HepG2 (cell line): ENCODE data around the gene OBP2B. TPM values are rescaled to one million over a fixed set of nuclear protein-coding genes. Genes with fewer than 3 reads are reported as not detected.

Experiments
- ATAC-seq: fragments of 200-7000 bp; cut with Tn5 transposase; 3 replicates; pipeline ENCODE4 v1.9.1; 2020; ENCODE audit warnings: mild to moderate bottlenecking, moderate library complexity
- BruUV-seq: library from RNA; stranded (reverse); fragments of 400-500 nt; replicated peaks from 2 replicates; lab custom pipeline; 2021; lab: Mats Ljungman, UMichigan
- CTCF ChIA-PET: fragments of 300-600 bp; formaldehyde crosslinking; extraction: SDS; loops from one replicate; lab custom pipeline; 2021; ENCODE audit warnings: low total read pairs, inconsistent platforms, low intra/inter-chr PET ratio; lab: Yijun Ruan, JAX
- POLR2A ChIA-PET: fragments of 350-600 bp; sonication (Branson Sonifier 250); formaldehyde crosslinking; loops from one replicate; lab custom pipeline; 2020; ENCODE audit warnings: antibody characterized with exemption, inconsistent platforms; lab: Yijun Ruan, JAX
- DNase-seq: peaks from one replicate; pipeline ENCODE4 v3.0.0-alpha.2; 2015; ENCODE audit warnings: low spot score
- FAIRE-seq: peaks from 3 replicates; lab custom pipeline; 2011; peaks lifted over from hg19 to GRCh38; lab: Jason Lieb, UNC
- H2AFZ ChIP-seq: one replicate; pipeline ENCODE4 v1.6.1; 2011; ENCODE audit warnings: low read length, inconsistent platforms
- H3K27ac ChIP-seq: fragments of 300-600 bp; 3 replicates; pipeline ENCODE4 v1.8.0; 2011; ENCODE audit warnings: mixed run types, mild to moderate bottlenecking, mixed read lengths, low read length, inconsistent platforms; ENCODE audit not compliant: insufficient read depth; ENCODE audit errors: extremely low read length
- H3K27me3 ChIP-seq, 2 experiments: fragments of 200-600 bp in 1 of 2; 2 replicates in 1 of 2; 3 replicates in 1 of 2; pipeline versions ENCODE4 v1.6.0 to v1.8.0; 2011; ENCODE audit warnings: low read length in 2 of 2, mild to moderate bottlenecking in 2 of 2, moderate library complexity in 2 of 2, inconsistent platforms in 1 of 2; ENCODE audit not compliant: insufficient read depth in 2 of 2, control insufficient read depth in 1 of 2
- H3K36me3 ChIP-seq, 2 experiments: fragments of 200-600 bp in 1 of 2; replicated peaks in 1 of 2; 2 replicates in 1 of 2; 3 replicates in 1 of 2; pipeline versions ENCODE4 v1.5.1 to v1.8.0; 2011; ENCODE audit warnings: low read length in 2 of 2, inconsistent platforms in 1 of 2; ENCODE audit not compliant: insufficient read depth in 2 of 2, control insufficient read depth in 1 of 2
- H3K4me1 ChIP-seq: 2 replicates; pipeline ENCODE4 v1.5.1; 2012; ENCODE audit warnings: low read length, inconsistent platforms; ENCODE audit not compliant: insufficient read depth
- H3K4me2 ChIP-seq: 2 replicates; pipeline ENCODE4 v1.6.0; 2011; ENCODE audit warnings: low read depth, low read length, inconsistent platforms
- H3K4me3 ChIP-seq, 3 experiments: fragments of 200-600 bp in 1 of 3; sonication (generic), shearing (Covaris generic) in 1 of 3; replicated peaks in 1 of 3; 2 replicates each; pipeline ENCODE4 v1.5.1; 2011 to 2016; ENCODE audit warnings: low read length in 3 of 3, inconsistent platforms in 2 of 3, low read depth in 2 of 3, mild to moderate bottlenecking in 2 of 3, control low read depth in 1 of 3, mixed read lengths in 1 of 3; ENCODE audit not compliant: insufficient read depth in 1 of 3
- H3K79me2 ChIP-seq: one replicate; pipeline ENCODE4 v1.6.1; 2011; ENCODE audit warnings: low read length, inconsistent platforms; ENCODE audit not compliant: insufficient read depth
- H3K9ac ChIP-seq: 2 replicates; pipeline ENCODE4 v1.6.0; 2011; ENCODE audit warnings: mild to moderate bottlenecking, low read depth, low read length, inconsistent platforms; ENCODE audit not compliant: insufficient read depth
- H3K9me3 ChIP-seq: 2 replicates; pipeline ENCODE4 v1.5.1; 2012; ENCODE audit warnings: mild to moderate bottlenecking, low read length
- H4K20me1 ChIP-seq: 2 replicates; pipeline ENCODE4 v1.6.0; 2011; ENCODE audit warnings: inconsistent platforms, mild to moderate bottlenecking, low read length, moderate library complexity; ENCODE audit not compliant: insufficient read depth
- ATF5 ChIP-seq: sonication (generic); formaldehyde crosslinking; IDR thresholded peaks from 2 replicates; pipeline ENCODE4 v1.4.0; 2020; ENCODE audit warnings: mild to moderate bottlenecking, low read depth, missing genetic modification reagents
- CEBPZ ChIP-seq: IDR thresholded peaks from 2 replicates; pipeline ENCODE4 v1.6.1; 2012; ENCODE audit warnings: low read length, improper control_type of control experiment
- ERF ChIP-seq: IDR thresholded peaks from 2 replicates; pipeline ENCODE4 v1.6.1; 2018; ENCODE audit warnings: missing biosample characterization, missing genetic modification reagents
- ESRRA ChIP-seq: sonication (generic); formaldehyde crosslinking; IDR thresholded peaks from 2 replicates; pipeline ENCODE4 v1.5.1; 2020; ENCODE audit warnings: mild to moderate bottlenecking, low read depth, missing genetic modification reagents
- MLLT10 ChIP-seq: sonication (generic); formaldehyde crosslinking; IDR thresholded peaks from 2 replicates; pipeline ENCODE4 v1.4.0; 2020; ENCODE audit warnings: missing genetic modification reagents
- SIX4 ChIP-seq: sonication (generic); formaldehyde crosslinking; IDR thresholded peaks from 2 replicates; pipeline ENCODE4 v1.4.0; 2020; ENCODE audit warnings: missing genetic modification reagents
- SMYD3 ChIP-seq: sonication (generic); formaldehyde crosslinking; IDR thresholded peaks from 2 replicates; pipeline ENCODE4 v1.8.1; 2023; ENCODE audit warnings: mild to moderate bottlenecking, missing genetic modification reagents
- TOE1 ChIP-seq: sonication (generic); formaldehyde crosslinking; IDR thresholded peaks from 2 replicates; pipeline ENCODE4 v1.4.0; 2020; ENCODE audit warnings: mild to moderate bottlenecking, missing genetic modification reagents
- ZBTB1 ChIP-seq: sonication (generic); formaldehyde crosslinking; IDR thresholded peaks from 2 replicates; pipeline ENCODE4 v1.4.0; 2020; ENCODE audit warnings: missing genetic modification reagents, borderline replicate concordance
- ZC3H13 ChIP-seq: sonication (generic); formaldehyde crosslinking; IDR thresholded peaks from 2 replicates; pipeline ENCODE4 v1.8.1; 2023; ENCODE audit warnings: mild to moderate bottlenecking, missing genetic modification reagents, moderate library complexity
- ZNF317 ChIP-seq: sonication (generic); formaldehyde crosslinking; IDR thresholded peaks from 2 replicates; pipeline ENCODE4 v1.5.0; 2020; ENCODE audit warnings: mild to moderate bottlenecking, missing genetic modification reagents
- ZNF709 ChIP-seq: sonication (generic); formaldehyde crosslinking; IDR thresholded peaks from 2 replicates; pipeline ENCODE4 v1.5.0; 2020; ENCODE audit warnings: mild to moderate bottlenecking, missing genetic modification reagents
- ZNF713 ChIP-seq: sonication (generic); formaldehyde crosslinking; IDR thresholded peaks from 2 replicates; pipeline ENCODE4 v1.4.0; 2020; ENCODE audit warnings: mild to moderate bottlenecking, missing genetic modification reagents
- ZNF766 ChIP-seq: sonication (generic); formaldehyde crosslinking; IDR thresholded peaks from 2 replicates; pipeline ENCODE4 v1.5.0; 2020; ENCODE audit warnings: missing genetic modification reagents, borderline replicate concordance
- ZXDC ChIP-seq: sonication (generic); formaldehyde crosslinking; IDR thresholded peaks from 2 replicates; pipeline ENCODE4 v1.5.0; 2020; ENCODE audit warnings: mild to moderate bottlenecking, missing genetic modification reagents
- WGBS: methylation state at CpG from one replicate; pipeline ENCODE4 v1.1.6; 2017; ENCODE audit warnings: low lambda C conversion rate; 5-methylcytosine and 5-hydroxymethylcytosine counted together
- in situ Hi-C: cut with HindIII; loops from 2 replicates; pipeline ENCODE4 v1.10.0; 2017; ENCODE audit warnings: low pct_unique_long_range_greater_than_20kb; ENCODE audit not compliant: extremely low pct_ligation_motif_present
- intact Hi-C: fragments of 100-400 bp; cut with micrococcal nuclease; formaldehyde crosslinking; loops from one replicate; pipeline ENCODE4 v1.10.0; 2022; ENCODE audit not compliant: unreplicated experiment
- polyA plus RNA-seq, 8 experiments: library from polyadenylated mRNA; depleted of rRNA in 3 of 8; stranded (reverse) in 7 of 8; unstranded in 1 of 8; fragments of >200 nt; fragmentation: Illumina TruSeq in 4 of 8; extraction: Trizol in 4 of 8; gene quantifications; 2 replicates each; pipeline versions ENCODE4 v1.2.1 to v1.2.3, GENCODE V29; 2011 to 2016; ENCODE audit warnings: low read depth in 4 of 8, missing spikeins in 1 of 8, mixed read lengths in 1 of 8; ENCODE audit not compliant: insufficient read depth in 1 of 8
- total RNA-seq, 5 experiments: library from RNA; depleted of rRNA; stranded (reverse); fragments of >200 nt; fragmentation: Illumina TruSeq; extraction: Trizol; gene quantifications; 2 replicates each; pipeline ENCODE4 v1.2.3, GENCODE V29; 2016; ENCODE audit warnings: low read depth in 1 of 5

OBP2B gene
- total and polyA plus RNA-seq, 2 of the 13 experiments (the other 11 are each of a cell fraction or from before 2014, with no cell fraction given): not detected

- intact Hi-C loops: no loop called here
Measured at GRCh38 chr9:133255371-133256135, 46.5 kb upstream of the OBP2B start.

More at GRCh38 chr9:133255371-133256135, 46.5 kb upstream of the OBP2B start:
- Histone ChIP-seq H4K20me1 (no peaks in the 10 kb centered on the region), H3K4me3 (no peak overlapping the region), H3K36me3 (no peaks in the 10 kb centered on the region), H3K9me3 (no peaks in the 10 kb centered on the region; the same call in 1 of the 2 replicates), H3K4me1 (peaks cover 15% of the 10 kb centered on the region), H2AFZ (no peak overlapping the region), H3K27me3 (peaks cover 2 to 11% of the 10 kb centered on the region in 2 experiments; a peak in 2 of 5 replicates), H3K27ac (no peak overlapping the region), H3K9ac (no peak overlapping the region), H3K4me2 (no peak overlapping the region), H3K79me2 (no peaks in the 10 kb centered on the region)
- DNase-seq: no peak
- ChIA-PET POLR2A (no interaction called here), CTCF (no interaction called here)
- no peak for ATAC-seq
- FAIRE-seq: no peak
- in situ Hi-C loops: no loop called here
- no TSS peak for BruUV-seq
- WGBS: 75% methylated on average over 14 of the region's 42 CpGs
- no peak for TF ChIP-seq TOE1
- TF ChIP-seq ZNF317 (CRISPR knock-in tag): no peak
- TF ChIP-seq ZNF766 (CRISPR knock-in tag): no peak
- TF ChIP-seq ERF (CRISPR knock-in tag): no peak
- no peak for TF ChIP-seq MLLT10
- no peak for TF ChIP-seq ZNF709 (CRISPR knock-in tag)
- TF ChIP-seq ZNF713: no peak
- no peak for TF ChIP-seq ZBTB1 (CRISPR knock-in tag)
- no peak for TF ChIP-seq CEBPZ
- no peak for TF ChIP-seq ZC3H13 (CRISPR knock-in tag)
- TF ChIP-seq SIX4 (CRISPR knock-in tag): no peak
- TF ChIP-seq ZXDC (CRISPR knock-in tag): no peak
- no peak for TF ChIP-seq SMYD3 (CRISPR knock-in tag)
- TF ChIP-seq ATF5 (CRISPR knock-in tag): no peak
- TF ChIP-seq ESRRA (CRISPR knock-in tag): no peak
- TF ChIP-seq, all 625 proteins: peak for 0
